ENCODE results near the gene SCFD2. TPM values are rescaled to one million over a fixed set of nuclear protein-coding genes. Genes with fewer than 3 reads are reported as not detected.

Gene SCFD2
- total and polyA plus RNA-seq, 10 of the 15 experiments (the other 5 are each of a cell fraction or from before 2014, with no cell fraction given) = 4.8 to 37.6 (median 24.9) TPM

- ChIA-PET RAD21 (ENCODE audit: unreplicated experiment) (no interaction called here), POLR2A (no interaction called here), CTCF (no interaction called here), SMC1A (ENCODE audit: uncharacterized antibody, unreplicated experiment) (interaction anchor here (0.8 kb wide), 1 partner anchor 11 kb away, joined by 3 read pairs; no protein-coding TSS in a partner anchor)
- no peaks in the 10 kb centered on the region for H3K27me3 ChIP-seq (replicated peaks in 1 of 2; ENCODE audit: control insufficient read depth in 2 of 2, insufficient read depth in 2 of 2, low read length in 1 of 2)
- H3K4me1 ChIP-seq (ENCODE audit: control insufficient read depth, insufficient read depth, low read length) = no peaks in the 10 kb centered on the region
- WGBS (ENCODE audit: insufficient coverage, insufficient replicate concordance, low lambda C conversion rate, missing lambda C conversion rate) = 95% methylated on average over 4 of the region's 4 CpGs
- no peak overlapping the region for H3K27ac ChIP-seq (ENCODE audit: control insufficient read depth, insufficient read depth)
- no peaks in the 10 kb centered on the region for H3K79me2 ChIP-seq (ENCODE audit: control insufficient read depth, insufficient read depth, low read length)
- intact Hi-C loops (cut with micrococcal nuclease; ENCODE audit: unreplicated experiment) = no loop called here
- no TSS peak for BruUV-seq (replicated peaks)
- H3K9ac ChIP-seq (ENCODE audit: control insufficient read depth, insufficient read depth, low read length) = no peak overlapping the region
- FAIRE-seq (no peak), ATAC-seq (no peak), DNase-seq (ENCODE audit: low read depth, low spot score) (no peak)
- TF ChIP-seq CBFB (IDR thresholded peaks at IDR 0.05; ENCODE audit: low read depth) (no peak), TCF3 (IDR thresholded peaks at IDR 0.05; ENCODE audit: borderline replicate concordance, insufficient read depth, low read depth, low read length) (no peak), RUNX3 (IDR thresholded peaks at IDR 0.05; ENCODE audit: low read length) (no peak), MTA3 (IDR thresholded peaks at IDR 0.05; ENCODE audit: borderline replicate concordance, low read length) (no peak), ZNF622 (IDR thresholded peaks at IDR 0.05) (no peak), FOXK2 (IDR thresholded peaks at IDR 0.05) (no peak), REST (IDR thresholded peaks at IDR 0.05; ENCODE audit: low read depth, low read length) (no peak), KAT2A (conservative IDR thresholded peaks at IDR 0.05; ENCODE audit: control insufficient read depth, low read depth, low read length) (no peak), EP300 (IDR thresholded peaks at IDR 0.05; ENCODE audit: borderline replicate concordance in 1 of 2, control insufficient read depth in 1 of 2, low read depth in 2 of 2, low read length in 2 of 2) (no peak), SREBF2 (IDR thresholded peaks at IDR 0.05; ENCODE audit: low read length) (no peak), IKZF1 (conservative IDR thresholded peaks at IDR 0.05) (no peak), ZNF217 (IDR thresholded peaks at IDR 0.05) (no peak), ASH2L (IDR thresholded peaks at IDR 0.05; ENCODE audit: borderline replicate concordance, low read depth) (no peak), IRF5 (IDR thresholded peaks at IDR 0.05; ENCODE audit: borderline replicate concordance) (no peak), NBN (IDR thresholded peaks at IDR 0.05) (no peak), NFXL1 (IDR thresholded peaks at IDR 0.05; ENCODE audit: borderline replicate concordance) (no peak)
- H3K4me2 ChIP-seq (ENCODE audit: control insufficient read depth, insufficient read depth) = no peak overlapping the region
- no peaks in the 10 kb centered on the region for H3K9me3 ChIP-seq (replicated peaks; ENCODE audit: control insufficient read depth, insufficient read depth, low read length)
- H3K4me3 ChIP-seq = no peak overlapping the region
- in situ Hi-C loops (cut with MboI) = no loop called here
- no peaks in the 10 kb centered on the region for H4K20me1 ChIP-seq (ENCODE audit: control insufficient read depth, insufficient read depth)
- H3K36me3 ChIP-seq (ENCODE audit: control insufficient read depth in 2 of 2, insufficient read depth in 2 of 2, low read length in 1 of 2) = peaks cover 0 to 3% of the 10 kb centered on the region in 2 experiments; a peak in 1 of 4 replicates
- no peak overlapping the region for H2AFZ ChIP-seq (ENCODE audit: control insufficient read depth, low read depth, low read length)
These were observed 434.6 kb downstream of the SCFD2 start for GRCh38 chr4:52931243-52931642.
